ENCODE measurements around the gene BCOR.

- TF ChIP-seq, protein P1, sequence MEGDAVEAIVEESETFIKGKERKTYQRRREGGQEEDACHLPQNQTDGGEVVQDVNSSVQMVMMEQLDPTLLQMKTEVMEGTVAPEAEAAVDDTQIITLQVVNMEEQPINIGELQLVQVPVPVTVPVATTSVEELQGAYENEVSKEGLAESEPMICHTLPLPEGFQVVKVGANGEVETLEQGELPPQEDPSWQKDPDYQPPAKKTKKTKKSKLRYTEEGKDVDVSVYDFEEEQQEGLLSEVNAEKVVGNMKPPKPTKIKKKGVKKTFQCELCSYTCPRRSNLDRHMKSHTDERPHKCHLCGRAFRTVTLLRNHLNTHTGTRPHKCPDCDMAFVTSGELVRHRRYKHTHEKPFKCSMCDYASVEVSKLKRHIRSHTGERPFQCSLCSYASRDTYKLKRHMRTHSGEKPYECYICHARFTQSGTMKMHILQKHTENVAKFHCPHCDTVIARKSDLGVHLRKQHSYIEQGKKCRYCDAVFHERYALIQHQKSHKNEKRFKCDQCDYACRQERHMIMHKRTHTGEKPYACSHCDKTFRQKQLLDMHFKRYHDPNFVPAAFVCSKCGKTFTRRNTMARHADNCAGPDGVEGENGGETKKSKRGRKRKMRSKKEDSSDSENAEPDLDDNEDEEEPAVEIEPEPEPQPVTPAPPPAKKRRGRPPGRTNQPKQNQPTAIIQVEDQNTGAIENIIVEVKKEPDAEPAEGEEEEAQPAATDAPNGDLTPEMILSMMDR (IDR thresholded peaks at IDR 0.05) = no peak
- TF ChIP-seq JUND (IDR thresholded peaks at IDR 0.05) (no peak), RXRA (IDR thresholded peaks at IDR 0.05; ENCODE audit: borderline replicate concordance, low read depth) (no peak), EP300 (IDR thresholded peaks at IDR 0.05; ENCODE audit: borderline replicate concordance in 1 of 2, low read depth in 1 of 2, low read length in 1 of 2) (no peak), NFIC (IDR thresholded peaks at IDR 0.05; ENCODE audit: borderline replicate concordance) (no peak), TEAD4 (IDR thresholded peaks at IDR 0.05; ENCODE audit: borderline replicate concordance, insufficient read depth) (no peak), MXI1 (IDR thresholded peaks at IDR 0.05; ENCODE audit: low read depth, low read length) (no peak), YY1 (IDR thresholded peaks at IDR 0.05; ENCODE audit: low read depth) (no peak), TAF1 (IDR thresholded peaks at IDR 0.05; ENCODE audit: borderline replicate concordance, low read depth, low read length) (no peak), POLR2AphosphoS5 (IDR thresholded peaks at IDR 0.05; ENCODE audit: low read depth, low read length) (no peak), RFX5 (IDR thresholded peaks at IDR 0.05; ENCODE audit: low read length) (no peak), SIN3A (IDR thresholded peaks at IDR 0.05; ENCODE audit: borderline replicate concordance, low read depth, low read length) (no peak)
- TF ChIP-seq, protein P2, sequence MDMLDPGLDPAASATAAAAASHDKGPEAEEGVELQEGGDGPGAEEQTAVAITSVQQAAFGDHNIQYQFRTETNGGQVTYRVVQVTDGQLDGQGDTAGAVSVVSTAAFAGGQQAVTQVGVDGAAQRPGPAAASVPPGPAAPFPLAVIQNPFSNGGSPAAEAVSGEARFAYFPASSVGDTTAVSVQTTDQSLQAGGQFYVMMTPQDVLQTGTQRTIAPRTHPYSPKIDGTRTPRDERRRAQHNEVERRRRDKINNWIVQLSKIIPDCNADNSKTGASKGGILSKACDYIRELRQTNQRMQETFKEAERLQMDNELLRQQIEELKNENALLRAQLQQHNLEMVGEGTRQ (IDR thresholded peaks at IDR 0.05; ENCODE audit: borderline replicate concordance, low read depth, low read length) = no peak
- TF ChIP-seq, protein P3, sequence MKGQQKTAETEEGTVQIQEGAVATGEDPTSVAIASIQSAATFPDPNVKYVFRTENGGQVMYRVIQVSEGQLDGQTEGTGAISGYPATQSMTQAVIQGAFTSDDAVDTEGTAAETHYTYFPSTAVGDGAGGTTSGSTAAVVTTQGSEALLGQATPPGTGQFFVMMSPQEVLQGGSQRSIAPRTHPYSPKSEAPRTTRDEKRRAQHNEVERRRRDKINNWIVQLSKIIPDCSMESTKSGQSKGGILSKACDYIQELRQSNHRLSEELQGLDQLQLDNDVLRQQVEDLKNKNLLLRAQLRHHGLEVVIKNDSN (IDR thresholded peaks at IDR 0.05; ENCODE audit: borderline replicate concordance, low read depth) = no peak
Measured at GRCh38 chrX:40012868-40013265, 84.9 kb downstream of the BCOR start.
